Thyroid gland (tissue), 4 donors: ENCODE measurements around the gene ARMC2. TPM values are rescaled to one million over a fixed set of nuclear protein-coding genes. Genes with fewer than 3 reads are reported as not detected.

Experiments used
- DNase-seq, 2 donors: peaks; one replicate each; pipeline ENCODE4 v3.0.0-alpha.2; 2019
- H3K27ac ChIP-seq, 3 donors: fragments of 200-600 bp; sonication (generic); 1 replicate in 2 of 3; 2 replicates in 1 of 3; pipeline ENCODE4 v1.5.1; 2016 to 2019; ENCODE audit warnings: mild to moderate bottlenecking in 1 of 3, moderate library complexity in 1 of 3
- H3K27me3 ChIP-seq: fragments of 200-600 bp; sonication (generic); one replicate; pipeline ENCODE4 v1.5.1; 2019
- H3K36me3 ChIP-seq, 2 donors: fragments of 200-600 bp; sonication (generic); one replicate each; pipeline ENCODE4 v1.5.1; 2016 to 2019
- H3K4me1 ChIP-seq, 2 donors: fragments of 200-600 bp; sonication (generic); one replicate each; pipeline ENCODE4 v1.5.1; 2017 to 2019
- H3K4me3 ChIP-seq, 3 donors: fragments of 200-600 bp; sonication (generic); replicated peaks in 1 of 3; 1 replicate in 2 of 3; 2 replicates in 1 of 3; pipeline ENCODE4 v1.5.1; 2016; ENCODE audit warnings: mild to moderate bottlenecking in 1 of 3
- H3K9me3 ChIP-seq: fragments of 200-600 bp; sonication (generic); one replicate; pipeline ENCODE4 v1.5.1; 2017
- CTCF ChIP-seq, 6 experiments: fragments of 200-600 bp in 3 of 6; fragments of 450-650 bp in 3 of 6; sonication (generic) in 3 of 6; IDR thresholded peaks; one replicate each; pipeline ENCODE4 v1.5.1; 2016 to 2019; ENCODE audit warnings: antibody characterized with exemption in 6 of 6, mild to moderate bottlenecking in 2 of 6, inconsistent platforms in 1 of 6, moderate library complexity in 1 of 6
- POLR2A ChIP-seq, 2 donors: fragments of 450-650 bp; IDR thresholded peaks; one replicate each; pipeline ENCODE4 v1.6.1; 2017; ENCODE audit warnings: antibody characterized with exemption in 2 of 2, mild to moderate bottlenecking in 2 of 2, moderate library complexity in 1 of 2
- WGBS, 2 donors: methylation state at CpG; one replicate each; pipeline ENCODE4 v1.1.5; 2017; 5-methylcytosine and 5-hydroxymethylcytosine counted together
- intact Hi-C: fragments of 100-400 bp; cut with DNase I; formaldehyde crosslinking; loops from one replicate; pipeline ENCODE4 v1.15.1; 2023
- total RNA-seq, 4 donors: library from RNA; depleted of rRNA; stranded (reverse); fragments of >200 nt; gene quantifications; one replicate each; pipeline ENCODE4 v1.2.3, GENCODE V29; 2016

ARMC2 gene
- total RNA-seq, 4 donors from 2014 or later, result 5.2 to 9.3 (median 6.9) TPM

- H3K27ac ChIP-seq, result no peak overlapping the region
- intact Hi-C loops, result loop anchor here (5.0 kb wide), 2 partner anchors 281 to 296 kb away; no protein-coding TSS in a partner anchor
- no peaks in the 10 kb centered on the region for H3K36me3 ChIP-seq
- H3K4me3 ChIP-seq, result peak overlapping the region in 1 of 3 donors; percentile 8
- peaks cover 5 to 11% of the 10 kb centered on the region in 2 donors for H3K4me1 ChIP-seq
- H3K27me3 ChIP-seq, result no peaks in the 10 kb centered on the region
- no peaks in the 10 kb centered on the region for H3K9me3 ChIP-seq
- 30 to 42% methylated on average over 17 to 24 of the region's 24 CpGs for WGBS, 2 donors
- DNase-seq, result peak; percentile 58 to 69
- TF ChIP-seq POLR2A (IDR thresholded peaks at IDR 0.05) (no peak), CTCF (IDR thresholded peaks at IDR 0.05) (peak in 2 of 6 experiments; percentile 32 to 34)
Observed at GRCh38 chr6:108838101-108838717, 10.0 kb upstream of the ARMC2 start.

GRCh38 chr6:108839083-108839642, 9.1 kb upstream of the ARMC2 start:
- H3K27me3 ChIP-seq, result no peaks in the 10 kb centered on the region
- no peak overlapping the region for H3K4me3 ChIP-seq
- 57 to 61% methylated on average over 8 to 9 of the region's 9 CpGs for WGBS, 2 donors
- H3K36me3 ChIP-seq, result no peaks in the 10 kb centered on the region
- no peak overlapping the region for H3K27ac ChIP-seq
- no peaks in the 10 kb centered on the region for H3K9me3 ChIP-seq
- DNase-seq, result no peak
- TF ChIP-seq CTCF (IDR thresholded peaks at IDR 0.05) (no peak), POLR2A (IDR thresholded peaks at IDR 0.05) (no peak)
- H3K4me1 ChIP-seq, result peaks cover 5 to 11% of the 10 kb centered on the region in 2 donors
- intact Hi-C loops, result loop anchor here (5.0 kb wide), 2 partner anchors 282 to 297 kb away; no protein-coding TSS in a partner anchor

- H3K4me3 ChIP-seq, result no peak overlapping the region
- H3K27ac ChIP-seq, result no peak overlapping the region
- H3K27me3 ChIP-seq, result no peaks in the 10 kb centered on the region
- TF ChIP-seq CTCF (IDR thresholded peaks at IDR 0.05) (no peak), POLR2A (IDR thresholded peaks at IDR 0.05) (no peak)
- H3K36me3 ChIP-seq, result no peaks in the 10 kb centered on the region
- H3K4me1 ChIP-seq, result peaks cover 5% of the 10 kb centered on the region in 2 donors
- 72 to 74% methylated on average over 4 of the region's 4 CpGs for WGBS, 2 donors
- no peaks in the 10 kb centered on the region for H3K9me3 ChIP-seq
- intact Hi-C loops, result loop anchor here (10.0 kb wide), 1 partner anchor 234 kb away; no protein-coding TSS in a partner anchor
- no peak for DNase-seq
Observed at GRCh38 chr6:108840919-108841318, 7.3 kb upstream of the ARMC2 start.

- intact Hi-C loops, result loop anchor here (10.0 kb wide), 1 partner anchor 233 kb away; no protein-coding TSS in a partner anchor
- Histone ChIP-seq H3K27me3 (no peaks in the 10 kb centered on the region), H3K9me3 (no peaks in the 10 kb centered on the region), H3K36me3 (no peaks in the 10 kb centered on the region), H3K4me1 (peaks cover 5% of the 10 kb centered on the region in 2 donors), H3K4me3 (no peak overlapping the region), H3K27ac (no peak overlapping the region)
- DNase-seq, result no peak
- TF ChIP-seq CTCF (IDR thresholded peaks at IDR 0.05) (no peak), POLR2A (IDR thresholded peaks at IDR 0.05) (no peak)
- 95% methylated on average over 5 of the region's 5 CpGs for WGBS, 2 donors
Observed at GRCh38 chr6:108841377-108841855, 6.8 kb upstream of the ARMC2 start.

GRCh38 chr6:108844135-108844534, 4.1 kb upstream of the ARMC2 start:
- Histone ChIP-seq H3K27ac (no peak overlapping the region), H3K27me3 (no peaks in the 10 kb centered on the region), H3K9me3 (no peaks in the 10 kb centered on the region), H3K4me1 (peaks cover 0 to 8% of the 10 kb centered on the region in 2 donors), H3K4me3 (no peak overlapping the region), H3K36me3 (no peaks in the 10 kb centered on the region)
- 81 to 88% methylated on average over 3 of the region's 3 CpGs for whole genome bisulfite sequencing, 2 donors
- TF ChIP-seq POLR2A (IDR thresholded peaks at IDR 0.05) (no peak), CTCF (IDR thresholded peaks at IDR 0.05) (no peak)
- no peak for DNase-seq
- intact Hi-C loops, result loop anchor here (10.0 kb wide), 1 partner anchor 231 kb away; no protein-coding TSS in a partner anchor
